Stimulated activated CD4-positive, alpha-beta T cell treated with anti-CD3 and anti-CD28 coated beads, Interleukin-4, amount 100 ng/mL, for 1 hour (primary cell): ENCODE results near the gene MIOS.
"Not testable (repeated sequence)": the region's sequence is repeated elsewhere in the genome, so short reads cannot be mapped to it uniquely, and the experiment has no call there.

Experiments
- DNase-seq: peaks from one replicate; pipeline ENCODE4 v3.0.0-alpha.2; 2020

The MIOS gene

DNA sequence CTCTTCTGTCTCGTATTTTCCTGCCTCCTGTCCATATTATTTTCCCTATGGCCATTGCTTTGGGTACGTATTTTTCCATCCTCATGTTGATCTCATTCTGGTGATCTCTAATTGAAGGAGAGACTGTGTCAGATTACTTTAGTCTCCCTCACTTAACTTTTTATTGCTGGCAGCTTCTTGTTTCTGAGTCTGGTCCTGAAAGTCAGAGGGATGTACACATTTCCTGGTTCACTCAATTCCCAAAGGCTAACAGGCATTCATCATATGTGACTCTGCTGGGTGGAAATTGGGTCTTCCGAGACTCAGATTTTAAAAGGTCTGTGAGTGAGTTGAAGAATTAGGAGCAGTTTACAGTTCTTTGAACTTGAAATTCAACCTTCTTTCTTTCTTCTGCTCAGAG lies 84.8 kb downstream of the MIOS start:
- no peak for DNase-seq

DNA sequence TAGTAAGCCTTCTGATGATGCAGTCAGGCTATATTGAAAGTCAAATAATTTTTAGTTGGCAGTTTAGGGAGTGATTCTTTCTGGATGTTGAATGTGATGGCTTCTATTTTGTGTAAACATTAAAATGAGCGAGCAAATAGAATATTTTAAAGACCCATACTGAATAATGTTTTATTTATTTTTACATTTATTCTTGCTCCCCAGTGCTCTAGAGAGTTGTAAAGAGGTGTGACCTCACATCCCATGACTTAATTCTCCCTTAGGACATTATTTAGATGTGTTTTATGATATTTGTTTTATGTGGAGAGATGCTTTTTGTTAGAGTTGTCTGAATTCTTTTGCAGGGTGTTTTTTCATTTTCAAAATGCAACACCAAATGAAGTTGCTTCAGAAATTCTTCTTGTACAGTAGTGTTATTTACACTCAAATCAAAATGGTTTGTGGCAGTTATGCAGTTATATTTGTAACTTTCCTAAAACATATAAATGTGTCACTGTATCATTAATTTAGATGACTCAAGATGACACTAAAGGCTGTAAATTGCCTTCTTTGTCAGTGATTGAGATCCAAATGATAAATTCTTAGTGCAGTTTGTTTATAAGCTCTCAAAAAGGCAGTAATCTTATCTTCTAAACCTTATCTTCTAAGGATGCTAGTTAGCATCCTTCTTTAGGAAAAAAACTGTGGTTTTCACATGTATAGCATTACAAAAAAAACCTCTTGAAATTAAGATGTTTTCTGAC lies 86.3 kb downstream of the MIOS start:
- no peak for DNase-seq

DNA sequence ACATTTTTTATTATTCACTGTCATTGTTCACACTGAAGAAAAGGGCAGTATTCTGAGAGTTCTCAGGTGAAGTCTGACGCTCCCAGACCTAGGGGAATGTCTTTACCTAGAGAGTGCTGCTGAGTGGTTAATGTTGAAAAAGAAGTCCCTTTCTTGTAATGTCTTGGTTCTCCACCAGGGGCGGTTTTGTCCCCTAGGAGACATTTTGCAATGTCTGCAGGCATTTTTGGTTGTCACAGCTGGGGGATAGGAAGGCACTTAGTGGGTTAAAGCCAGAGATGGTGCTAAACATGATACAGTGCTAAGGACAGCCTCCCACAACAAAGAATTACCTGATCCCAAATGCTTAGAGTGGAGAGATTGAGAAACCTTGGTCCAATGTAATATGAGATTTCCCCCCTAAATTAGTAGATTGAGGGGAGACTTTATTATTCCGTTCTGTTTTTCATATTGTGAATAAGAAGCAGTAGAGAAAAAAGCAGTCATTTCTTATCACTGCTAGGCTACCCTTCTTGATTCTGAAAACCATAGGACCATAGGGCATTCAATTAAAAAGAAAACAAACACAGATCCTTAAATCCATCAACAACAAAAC lies 87.0 kb downstream of the MIOS start:
- no peak for DNase-seq

DNA sequence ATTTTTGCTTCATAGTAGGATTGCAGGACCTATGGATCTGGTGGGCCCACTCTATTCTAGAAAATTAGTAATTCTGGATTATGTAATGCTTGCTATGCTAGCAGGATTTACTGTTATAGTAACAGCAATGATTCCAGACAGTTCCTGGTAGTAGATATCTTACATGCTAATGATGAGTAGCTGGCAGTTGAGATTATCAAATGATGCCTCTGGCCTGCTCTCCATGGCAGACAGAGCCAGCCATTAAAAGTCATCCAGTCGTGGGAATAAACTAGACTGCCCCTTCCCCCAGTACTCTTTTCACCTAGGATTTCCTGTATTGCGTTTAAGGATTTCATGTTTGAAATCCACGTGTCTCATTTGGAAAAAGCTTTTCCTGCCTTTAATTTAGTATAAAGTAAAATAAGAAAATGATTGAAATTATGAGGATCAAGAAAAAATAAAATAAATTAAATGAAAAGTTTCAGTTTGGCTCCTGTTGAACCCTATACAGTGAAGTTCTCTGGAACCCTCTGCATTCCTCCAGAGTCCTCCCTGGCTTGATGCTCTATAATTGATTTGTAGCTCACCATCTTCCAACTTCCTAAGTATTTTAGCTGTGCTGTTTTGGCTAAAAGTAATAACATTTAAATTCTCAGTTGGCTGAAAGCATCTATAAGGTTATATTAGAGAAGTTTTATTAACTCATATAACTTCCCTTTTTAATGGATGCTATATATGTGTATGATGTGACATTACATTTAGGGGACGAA lies 88.5 kb downstream of the MIOS start:
- DNase-seq = no peak

DNA sequence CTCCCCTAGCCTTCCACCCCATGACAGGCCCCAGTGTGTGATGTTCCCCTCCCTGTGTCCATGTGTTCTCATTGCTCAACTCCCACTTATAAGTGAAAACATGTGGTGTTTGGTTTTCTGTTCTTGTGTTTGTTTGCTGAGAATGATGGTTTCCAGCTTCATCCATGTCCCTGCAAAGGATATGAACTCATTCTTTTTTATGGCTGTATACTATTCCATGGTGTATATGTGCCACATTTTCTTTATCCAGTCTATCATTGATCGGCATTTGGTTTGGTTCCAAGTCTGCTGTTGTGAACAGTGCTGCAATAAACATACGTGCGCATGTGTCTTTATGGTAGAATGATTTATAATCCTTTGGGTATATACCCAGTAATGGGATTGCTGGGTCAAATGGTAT lies 89.8 kb downstream of the MIOS start:
- not testable (repeated sequence) for DNase-seq
